Sigmoid colon (tissue), 4 donors: ENCODE results near the gene SRGAP2C.
"Not testable (repeated sequence)": the region's sequence is repeated elsewhere in the genome, so short reads cannot be mapped to it uniquely, and the experiment has no call there.

Source experiments
- CTCF ChIP-seq, 4 experiments: fragments of 450-650 bp in 3 of 4; fragments of 200-600 bp in 1 of 4; IDR thresholded peaks; one replicate each; pipeline ENCODE4 v1.5.1; 2016 to 2019; ENCODE audit warnings: antibody characterized with exemption in 4 of 4, mild to moderate bottlenecking in 3 of 4, moderate library complexity in 2 of 4
- EP300 ChIP-seq, 4 donors: sonication (generic); formaldehyde crosslinking; IDR thresholded peaks; one replicate each; pipeline ENCODE4 v1.6.1; 2017; ENCODE audit warnings: antibody characterized with exemption in 4 of 4
- POLR2A ChIP-seq, 2 donors: fragments of 450-650 bp; IDR thresholded peaks; one replicate each; pipeline ENCODE4 v1.6.1; 2016; ENCODE audit warnings: antibody characterized with exemption in 2 of 2, mild to moderate bottlenecking in 2 of 2, moderate library complexity in 2 of 2

- not testable (repeated sequence) for TF ChIP-seq EP300, CTCF, POLR2A (IDR thresholded peaks at IDR 0.05)
These were observed 218.5 kb downstream of the SRGAP2C start for GRCh38 chr1:121403254-121403653.
